GM12878 (cell line): ENCODE data around the gene MAP1S. TPM values are rescaled to one million over a fixed set of nuclear protein-coding genes. Genes with fewer than 3 reads are reported as not detected.

Source experiments
- BCL11A ChIP-seq: IDR thresholded peaks from 2 replicates; pipeline ENCODE4 v1.6.1; 2011; ENCODE audit warnings: low read depth, low read length
- BHLHE40 ChIP-seq, 2 experiments: fragments of 450-650 bp in 1 of 2; IDR thresholded peaks; 2 replicates each; pipeline ENCODE4 v1.6.1; 2011 to 2017; ENCODE audit warnings: low read depth in 2 of 2, borderline replicate concordance in 1 of 2, improper control_type of control experiment in 1 of 2, low read length in 1 of 2, mild to moderate bottlenecking in 1 of 2
- BRCA1 ChIP-seq: IDR thresholded peaks from 2 replicates; pipeline ENCODE4 v1.6.1; 2011; ENCODE audit warnings: low read depth, low read length, improper control_type of control experiment
- CHD4 ChIP-seq: fragments of 200-600 bp; sonication (generic); IDR thresholded peaks from 2 replicates; pipeline ENCODE4 v1.6.1; 2016; ENCODE audit warnings: mild to moderate bottlenecking
- CREM ChIP-seq: IDR thresholded peaks from 2 replicates; pipeline ENCODE4 v1.6.1; 2014; ENCODE audit warnings: antibody characterized with exemption, low read depth
- DPF2 ChIP-seq: fragments of 450-650 bp; IDR thresholded peaks from 2 replicates; pipeline ENCODE4 v1.6.1; 2017; ENCODE audit warnings: mild to moderate bottlenecking
- ETV6 ChIP-seq, 2 experiments: fragments of 450-650 bp in 1 of 2; IDR thresholded peaks in 1 of 2; conservative IDR thresholded peaks in 1 of 2; 2 replicates each; pipeline ENCODE4 v1.6.1; 2014; ENCODE audit warnings: antibody characterized with exemption in 1 of 2, borderline replicate concordance in 1 of 2, low read depth in 1 of 2, mild to moderate bottlenecking in 1 of 2, moderate library complexity in 1 of 2
- KDM1A ChIP-seq: fragments of 200-600 bp; sonication (generic); IDR thresholded peaks from 2 replicates; pipeline ENCODE4 v1.6.1; 2016; ENCODE audit warnings: borderline replicate concordance
- MEF2A ChIP-seq: IDR thresholded peaks from 2 replicates; pipeline ENCODE4 v1.6.1; 2011; ENCODE audit warnings: low read depth, mild to moderate bottlenecking, low read length, moderate library complexity; ENCODE audit not compliant: insufficient read depth
- NBN ChIP-seq: fragments of 450-650 bp; IDR thresholded peaks from 2 replicates; pipeline ENCODE4 v1.6.1; 2016
- NFIC ChIP-seq: IDR thresholded peaks from 2 replicates; pipeline ENCODE4 v1.6.1; 2012; ENCODE audit warnings: low read depth, mild to moderate bottlenecking, inconsistent platforms, low read length, moderate library complexity
- NR2C2 ChIP-seq: IDR thresholded peaks from 2 replicates; pipeline ENCODE4 v1.6.1; 2011; ENCODE audit warnings: borderline replicate concordance, low read depth; ENCODE audit not compliant: control insufficient read depth, insufficient read length
- RAD51 ChIP-seq: fragments of 450-650 bp; IDR thresholded peaks from 2 replicates; pipeline ENCODE4 v1.6.1; 2016; ENCODE audit warnings: moderate library complexity, mild to moderate bottlenecking, inconsistent platforms
- SIN3A ChIP-seq: IDR thresholded peaks from 2 replicates; pipeline ENCODE4 v1.6.1; 2012; ENCODE audit warnings: low read depth, low read length, improper control_type of control experiment
- SRF ChIP-seq, 2 experiments: IDR thresholded peaks; 2 replicates each; pipeline ENCODE4 v1.6.1; 2011; ENCODE audit warnings: low read depth in 2 of 2, low read length in 2 of 2, mild to moderate bottlenecking in 1 of 2, moderate library complexity in 1 of 2
- STAT1 ChIP-seq: fragments of 450-650 bp; conservative IDR thresholded peaks from 2 replicates; pipeline ENCODE4 v1.6.1; 2014; ENCODE audit warnings: antibody characterized with exemption, mild to moderate bottlenecking
- STAT3 ChIP-seq: IDR thresholded peaks from 2 replicates; pipeline ENCODE4 v1.6.1; 2011; ENCODE audit warnings: low read depth, low read length, improper control_type of control experiment
- TARDBP ChIP-seq: IDR thresholded peaks from 2 replicates; pipeline ENCODE4 v1.6.1; 2016; ENCODE audit warnings: borderline replicate concordance
- ZBTB40 ChIP-seq: fragments of 450-650 bp; IDR thresholded peaks from 2 replicates; pipeline ENCODE4 v1.6.1; 2016; ENCODE audit warnings: mild to moderate bottlenecking, moderate library complexity, borderline replicate concordance
- ZNF274 ChIP-seq: IDR thresholded peaks from one replicate; pipeline ENCODE4 v1.8.0; 2011; ENCODE audit not compliant: insufficient read length, insufficient read depth
- ZNF384 ChIP-seq: IDR thresholded peaks from 2 replicates; pipeline ENCODE4 v1.6.1; 2012; ENCODE audit warnings: low read depth, mild to moderate bottlenecking, low read length, improper control_type of control experiment, borderline replicate concordance
- ZZZ3 ChIP-seq: IDR thresholded peaks from 2 replicates; pipeline ENCODE4 v1.6.1; 2011; ENCODE audit warnings: low read depth; ENCODE audit not compliant: control insufficient read depth, insufficient read length
- polyA plus RNA-seq, 11 experiments: library from polyadenylated mRNA; depleted of rRNA in 4 of 11; unstranded in 6 of 11; stranded (reverse) in 5 of 11; fragments of >200 nt; fragmentation: Nextera tagmentation in 4 of 11; fragmentation: Illumina TruSeq in 1 of 11; extraction: Ambion mirVana in 4 of 11; extraction: Trizol in 1 of 11; gene quantifications; 1 replicate in 1 of 11; 2 replicates in 10 of 11; pipeline versions ENCODE4 v1.2.1 to v1.2.3, GENCODE V29; 2011 to 2016; ENCODE audit warnings: inconsistent platforms in 2 of 11, missing spikeins in 2 of 11, low read depth in 1 of 11
- total RNA-seq, 4 experiments: library from RNA; depleted of rRNA in 3 of 4; stranded (reverse); fragments of >200 nt in 3 of 4; fragmentation: Illumina TruSeq in 1 of 4; extraction: Trizol in 1 of 4; gene quantifications; 2 replicates each; pipeline versions ENCODE4 v1.2.1 to v1.2.3, GENCODE V29; 2013 to 2021
- TF ChIP-seq, protein P1 (sequence below): IDR thresholded peaks from 2 replicates; pipeline ENCODE4 v1.6.1; 2012; ENCODE audit warnings: low read depth, low read length, improper control_type of control experiment
- TF ChIP-seq, protein P2 (sequence below): fragments of 450-650 bp; IDR thresholded peaks from 2 replicates; pipeline ENCODE4 v1.6.1; 2014; ENCODE audit warnings: mild to moderate bottlenecking
- TF ChIP-seq, protein P3 (sequence below): IDR thresholded peaks from 2 replicates; pipeline ENCODE4 v1.6.1; 2012; ENCODE audit warnings: low read depth, low read length, improper control_type of control experiment

The MAP1S gene
- total and polyA plus RNA-seq, 10 of the 15 experiments (the other 5 are each of a cell fraction or from before 2014, with no cell fraction given), result 2.1 to 63.9 (median 15.0) TPM

- peak in 1 of 2 experiments; percentile 65; a peak in 2 of 4 replicates for TF ChIP-seq ETV6 (conservative IDR thresholded peaks at IDR 0.05 in 1 of 2, IDR thresholded peaks at IDR 0.05 in 1 of 2; ENCODE audit: borderline replicate concordance in 1 of 2, low read depth in 1 of 2)
- TF ChIP-seq DPF2, result peak; percentile 94
- TF ChIP-seq, protein P1, sequence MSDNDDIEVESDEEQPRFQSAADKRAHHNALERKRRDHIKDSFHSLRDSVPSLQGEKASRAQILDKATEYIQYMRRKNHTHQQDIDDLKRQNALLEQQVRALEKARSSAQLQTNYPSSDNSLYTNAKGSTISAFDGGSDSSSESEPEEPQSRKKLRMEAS, result peak; percentile 81; the same call in 1 of the 2 replicates
- TF ChIP-seq STAT3, result no peak
- TF ChIP-seq, protein P2, sequence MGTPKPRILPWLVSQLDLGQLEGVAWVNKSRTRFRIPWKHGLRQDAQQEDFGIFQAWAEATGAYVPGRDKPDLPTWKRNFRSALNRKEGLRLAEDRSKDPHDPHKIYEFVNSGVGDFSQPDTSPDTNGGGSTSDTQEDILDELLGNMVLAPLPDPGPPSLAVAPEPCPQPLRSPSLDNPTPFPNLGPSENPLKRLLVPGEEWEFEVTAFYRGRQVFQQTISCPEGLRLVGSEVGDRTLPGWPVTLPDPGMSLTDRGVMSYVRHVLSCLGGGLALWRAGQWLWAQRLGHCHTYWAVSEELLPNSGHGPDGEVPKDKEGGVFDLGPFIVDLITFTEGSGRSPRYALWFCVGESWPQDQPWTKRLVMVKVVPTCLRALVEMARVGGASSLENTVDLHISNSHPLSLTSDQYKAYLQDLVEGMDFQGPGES, result no peak
- peak; percentile 26; the same call in 1 of the 2 replicates for TF ChIP-seq TARDBP
- peak; percentile 35; the same call in 1 of the 2 replicates for TF ChIP-seq NFIC
- TF ChIP-seq STAT1, result 0 out of 2 replicates have a peak, but pooled peaks have one; percentile 12
- no peak for TF ChIP-seq NR2C2
- TF ChIP-seq RAD51, result peak; percentile 50
- peak; percentile 78 for TF ChIP-seq NBN
- TF ChIP-seq MEF2A, result no peak
- no peak for TF ChIP-seq CHD4
- peak; percentile 48; the same call in 1 of the 2 replicates for TF ChIP-seq SIN3A
- TF ChIP-seq BRCA1, result no peak
- TF ChIP-seq SRF (IDR thresholded peaks at IDR 0.05; ENCODE audit: low read depth in 2 of 2, low read length in 2 of 2), result peak; percentile 80; a peak in 3 of 4 replicates
- no peak for TF ChIP-seq KDM1A
- peak; percentile 63; the same call in 1 of the 2 replicates for TF ChIP-seq ZBTB40
- peak; percentile 7 to 67; a peak in 1 of 4 replicates for TF ChIP-seq BHLHE40 (IDR thresholded peaks at IDR 0.05; ENCODE audit: borderline replicate concordance in 1 of 2, low read depth in 2 of 2, low read length in 1 of 2)
- TF ChIP-seq CREM, result peak; percentile 68
- TF ChIP-seq BCL11A, result peak; percentile 47; the same call in 1 of the 2 replicates
- TF ChIP-seq, protein P3, sequence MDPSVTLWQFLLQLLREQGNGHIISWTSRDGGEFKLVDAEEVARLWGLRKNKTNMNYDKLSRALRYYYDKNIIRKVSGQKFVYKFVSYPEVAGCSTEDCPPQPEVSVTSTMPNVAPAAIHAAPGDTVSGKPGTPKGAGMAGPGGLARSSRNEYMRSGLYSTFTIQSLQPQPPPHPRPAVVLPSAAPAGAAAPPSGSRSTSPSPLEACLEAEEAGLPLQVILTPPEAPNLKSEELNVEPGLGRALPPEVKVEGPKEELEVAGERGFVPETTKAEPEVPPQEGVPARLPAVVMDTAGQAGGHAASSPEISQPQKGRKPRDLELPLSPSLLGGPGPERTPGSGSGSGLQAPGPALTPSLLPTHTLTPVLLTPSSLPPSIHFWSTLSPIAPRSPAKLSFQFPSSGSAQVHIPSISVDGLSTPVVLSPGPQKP, result peak; percentile 72
- no peak for TF ChIP-seq ZNF274
- TF ChIP-seq ZNF384, result no peak
- TF ChIP-seq ZZZ3, result no peak
Measured at GRCh38 chr19:17751103-17751911, 32.0 kb downstream of the MAP1S start, which contains the start of gene FCHO1 (continued).
